ENCODE measurements around the gene FAHD2B. TPM values are rescaled to one million over a fixed set of nuclear protein-coding genes. Genes with fewer than 3 reads are reported as not detected.
"Not testable (repeated sequence)": the region's sequence is repeated elsewhere in the genome, so short reads cannot be mapped to it uniquely, and the experiment has no call there.

Gene FAHD2B
- total RNA-seq, 1 donor from 2014 or later = 21.2 TPM

GRCh38 chr2:97068074-97068473 is 26.6 kb downstream of the FAHD2B start:
- Mint-ChIP-seq H3K27me3 (ENCODE audit: unreplicated experiment) (no peaks in the 10 kb centered on the region), H3K27ac (ENCODE audit: unreplicated experiment) (peak overlapping the region; percentile 59), H3K36me3 (ENCODE audit: unreplicated experiment) (peaks cover 7% of the 10 kb centered on the region), H3K4me3 (ENCODE audit: unreplicated experiment) (no peak overlapping the region), H3K4me1 (ENCODE audit: low read depth, unreplicated experiment) (peaks cover 2% of the 10 kb centered on the region), H3K9me3 (ENCODE audit: unreplicated experiment) (peaks cover 5% of the 10 kb centered on the region)
- TF ChIP-seq CTCF (IDR thresholded peaks at IDR 0.05; ENCODE audit: partially characterized antibody, unreplicated experiment) = no peak
- DNase-seq = no peak

GRCh38 chr2:97067279-97068004 is 27.2 kb downstream of the FAHD2B start:
- no peak overlapping the region for H3K4me3 Mint-ChIP-seq (ENCODE audit: unreplicated experiment)
- H3K27ac Mint-ChIP-seq (ENCODE audit: unreplicated experiment) = no peak overlapping the region
- peaks cover 5% of the 10 kb centered on the region for H3K9me3 Mint-ChIP-seq (ENCODE audit: unreplicated experiment)
- peaks cover 7% of the 10 kb centered on the region for H3K36me3 Mint-ChIP-seq (ENCODE audit: unreplicated experiment)
- H3K27me3 Mint-ChIP-seq (ENCODE audit: unreplicated experiment) = no peaks in the 10 kb centered on the region
- no peak for TF ChIP-seq CTCF (IDR thresholded peaks at IDR 0.05; ENCODE audit: partially characterized antibody, unreplicated experiment)
- H3K4me1 Mint-ChIP-seq (ENCODE audit: low read depth, unreplicated experiment) = peaks cover 2% of the 10 kb centered on the region
- DNase-seq = no peak

- H3K4me1 Mint-ChIP-seq (ENCODE audit: low read depth, unreplicated experiment); DNase-seq; H3K27ac Mint-ChIP-seq (ENCODE audit: unreplicated experiment); H3K9me3 Mint-ChIP-seq (ENCODE audit: unreplicated experiment); H3K36me3 Mint-ChIP-seq (ENCODE audit: unreplicated experiment); H3K27me3 Mint-ChIP-seq (ENCODE audit: unreplicated experiment); H3K4me3 Mint-ChIP-seq (ENCODE audit: unreplicated experiment): not testable (repeated sequence)
Measured at GRCh38 chr2:97066030-97066429, 28.7 kb downstream of the FAHD2B start.

- not testable (repeated sequence) for H3K4me1 Mint-ChIP-seq (ENCODE audit: low read depth, unreplicated experiment); H3K27me3 Mint-ChIP-seq (ENCODE audit: unreplicated experiment); H3K36me3 Mint-ChIP-seq (ENCODE audit: unreplicated experiment)
Measured at GRCh38 chr2:97062020-97062419, 32.7 kb downstream of the FAHD2B start.

GRCh38 chr2:97059782-97060181 is 34.9 kb downstream of the FAHD2B start:
- H3K27me3 Mint-ChIP-seq (ENCODE audit: unreplicated experiment); H3K4me1 Mint-ChIP-seq (ENCODE audit: low read depth, unreplicated experiment): not testable (repeated sequence)

More at GRCh38 chr2:97062020-97062419, 32.7 kb downstream of the FAHD2B start:
- DNase-seq; H3K9me3 Mint-ChIP-seq (ENCODE audit: unreplicated experiment); H3K27ac Mint-ChIP-seq (ENCODE audit: unreplicated experiment); H3K4me3 Mint-ChIP-seq (ENCODE audit: unreplicated experiment): not testable (repeated sequence)

GRCh38 chr2:97056150-97056549 is 38.5 kb downstream of the FAHD2B start:
- not testable (repeated sequence) for H3K36me3 Mint-ChIP-seq (ENCODE audit: unreplicated experiment); DNase-seq; H3K9me3 Mint-ChIP-seq (ENCODE audit: unreplicated experiment)

More at GRCh38 chr2:97059782-97060181, 34.9 kb downstream of the FAHD2B start:
- DNase-seq; H3K27ac Mint-ChIP-seq (ENCODE audit: unreplicated experiment); H3K36me3 Mint-ChIP-seq (ENCODE audit: unreplicated experiment); H3K9me3 Mint-ChIP-seq (ENCODE audit: unreplicated experiment); H3K4me3 Mint-ChIP-seq (ENCODE audit: unreplicated experiment): not testable (repeated sequence)

GRCh38 chr2:97050032-97050431 is 44.6 kb downstream of the FAHD2B start:
- H3K4me3 Mint-ChIP-seq (ENCODE audit: unreplicated experiment); H3K36me3 Mint-ChIP-seq (ENCODE audit: unreplicated experiment); H3K9me3 Mint-ChIP-seq (ENCODE audit: unreplicated experiment); H3K4me1 Mint-ChIP-seq (ENCODE audit: low read depth, unreplicated experiment); H3K27ac Mint-ChIP-seq (ENCODE audit: unreplicated experiment); H3K27me3 Mint-ChIP-seq (ENCODE audit: unreplicated experiment); DNase-seq: not testable (repeated sequence)

More at GRCh38 chr2:97056150-97056549, 38.5 kb downstream of the FAHD2B start:
- H3K4me1 Mint-ChIP-seq (ENCODE audit: low read depth, unreplicated experiment); H3K4me3 Mint-ChIP-seq (ENCODE audit: unreplicated experiment); H3K27me3 Mint-ChIP-seq (ENCODE audit: unreplicated experiment); H3K27ac Mint-ChIP-seq (ENCODE audit: unreplicated experiment): not testable (repeated sequence)

- not testable (repeated sequence) for H3K27ac Mint-ChIP-seq (ENCODE audit: unreplicated experiment); H3K4me1 Mint-ChIP-seq (ENCODE audit: low read depth, unreplicated experiment); H3K4me3 Mint-ChIP-seq (ENCODE audit: unreplicated experiment); H3K36me3 Mint-ChIP-seq (ENCODE audit: unreplicated experiment); H3K27me3 Mint-ChIP-seq (ENCODE audit: unreplicated experiment); DNase-seq; H3K9me3 Mint-ChIP-seq (ENCODE audit: unreplicated experiment)
Measured at GRCh38 chr2:97048448-97048847, 46.2 kb downstream of the FAHD2B start.

- H3K9me3 Mint-ChIP-seq (ENCODE audit: unreplicated experiment); H3K27ac Mint-ChIP-seq (ENCODE audit: unreplicated experiment); H3K4me1 Mint-ChIP-seq (ENCODE audit: low read depth, unreplicated experiment); DNase-seq; H3K4me3 Mint-ChIP-seq (ENCODE audit: unreplicated experiment); H3K36me3 Mint-ChIP-seq (ENCODE audit: unreplicated experiment); H3K27me3 Mint-ChIP-seq (ENCODE audit: unreplicated experiment): not testable (repeated sequence)
Measured at GRCh38 chr2:97046676-97047075, 48.0 kb downstream of the FAHD2B start.

GRCh38 chr2:97045895-97046499 is 48.7 kb downstream of the FAHD2B start:
- not testable (repeated sequence) for H3K9me3 Mint-ChIP-seq (ENCODE audit: unreplicated experiment); H3K36me3 Mint-ChIP-seq (ENCODE audit: unreplicated experiment); H3K27me3 Mint-ChIP-seq (ENCODE audit: unreplicated experiment); DNase-seq; H3K4me3 Mint-ChIP-seq (ENCODE audit: unreplicated experiment); H3K4me1 Mint-ChIP-seq (ENCODE audit: low read depth, unreplicated experiment)
- peak overlapping the region; percentile 18 for H3K27ac Mint-ChIP-seq (ENCODE audit: unreplicated experiment)

All from glutamatergic neuron (in vitro differentiated cells).